AG09309 (cell line): Measurements from ENCODE around the gene FGD5.

Experiments
- DNase-seq: peaks from one replicate; pipeline ENCODE4 v3.0.0-alpha.2; 2010; ENCODE audit warnings: low read depth
- H3K4me3 ChIP-seq: 2 replicates; pipeline ENCODE4 v1.5.1; 2011; ENCODE audit warnings: mild to moderate bottlenecking, low read depth, low read length, moderate library complexity; ENCODE audit not compliant: control insufficient read depth
- CTCF ChIP-seq: IDR thresholded peaks from 2 replicates; pipeline ENCODE4 v1.5.1; 2011; ENCODE audit warnings: mild to moderate bottlenecking, low read depth, low read length, inconsistent platforms; ENCODE audit not compliant: insufficient read depth, control insufficient read depth; ENCODE audit errors: missing control alignments

FGD5 gene

GRCh38 chr3:14857506-14857905 is 38.7 kb downstream of the FGD5 start:
- no peak for TF ChIP-seq CTCF
- H3K4me3 ChIP-seq: no peak overlapping the region
- no peak for DNase-seq

GRCh38 chr3:14858105-14858504 is 39.3 kb downstream of the FGD5 start:
- no peak for TF ChIP-seq CTCF
- no peak for DNase-seq
- H3K4me3 ChIP-seq: no peak overlapping the region

GRCh38 chr3:14859880-14860279 is 41.1 kb downstream of the FGD5 start:
- no peak overlapping the region for H3K4me3 ChIP-seq
- no peak for DNase-seq
- no peak for TF ChIP-seq CTCF

GRCh38 chr3:14861031-14861430 is 42.3 kb downstream of the FGD5 start:
- DNase-seq: no peak
- no peak for TF ChIP-seq CTCF
- H3K4me3 ChIP-seq: no peak overlapping the region

GRCh38 chr3:14861446-14862302 is 42.9 kb downstream of the FGD5 start:
- DNase-seq: no peak
- TF ChIP-seq CTCF: no peak
- no peak overlapping the region for H3K4me3 ChIP-seq

GRCh38 chr3:14862303-14862660 is 43.5 kb downstream of the FGD5 start:
- TF ChIP-seq CTCF: no peak
- no peak overlapping the region for H3K4me3 ChIP-seq
- no peak for DNase-seq
